NCI-H226 (cell line): ENCODE results near the gene SETD9.

Source experiments
- DNase-seq: peaks from one replicate; pipeline ENCODE4 v3.0.0-alpha.2; 2015

The SETD9 gene

DNA sequence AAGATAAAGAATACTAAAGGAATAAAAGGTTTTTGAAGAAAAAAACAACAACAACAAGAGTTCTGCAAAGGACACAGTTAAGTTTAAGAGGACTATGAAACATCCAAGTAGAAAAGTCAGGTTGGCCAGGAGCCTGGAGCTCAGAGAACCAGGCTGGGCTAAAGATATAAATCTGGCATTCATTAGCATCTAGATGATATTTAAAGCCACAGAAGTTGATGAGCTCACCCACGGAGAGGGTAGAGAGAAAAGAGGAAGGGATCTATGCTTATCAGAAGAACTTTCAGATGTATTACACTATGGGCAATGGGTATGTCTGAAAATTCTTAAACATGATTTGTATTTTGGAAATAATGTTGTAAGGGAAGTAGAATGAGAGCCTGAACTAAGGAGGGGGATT lies 32.6 kb downstream of the SETD9 start:
- no peak for DNase-seq

- no peak for DNase-seq
Measured at GRCh38 chr5:56947052-56947451, 37.7 kb downstream of the SETD9 start.

- DNase-seq, result peak; percentile 69
Measured at GRCh38 chr5:56950626-56951125, 41.3 kb downstream of the SETD9 start.

DNA sequence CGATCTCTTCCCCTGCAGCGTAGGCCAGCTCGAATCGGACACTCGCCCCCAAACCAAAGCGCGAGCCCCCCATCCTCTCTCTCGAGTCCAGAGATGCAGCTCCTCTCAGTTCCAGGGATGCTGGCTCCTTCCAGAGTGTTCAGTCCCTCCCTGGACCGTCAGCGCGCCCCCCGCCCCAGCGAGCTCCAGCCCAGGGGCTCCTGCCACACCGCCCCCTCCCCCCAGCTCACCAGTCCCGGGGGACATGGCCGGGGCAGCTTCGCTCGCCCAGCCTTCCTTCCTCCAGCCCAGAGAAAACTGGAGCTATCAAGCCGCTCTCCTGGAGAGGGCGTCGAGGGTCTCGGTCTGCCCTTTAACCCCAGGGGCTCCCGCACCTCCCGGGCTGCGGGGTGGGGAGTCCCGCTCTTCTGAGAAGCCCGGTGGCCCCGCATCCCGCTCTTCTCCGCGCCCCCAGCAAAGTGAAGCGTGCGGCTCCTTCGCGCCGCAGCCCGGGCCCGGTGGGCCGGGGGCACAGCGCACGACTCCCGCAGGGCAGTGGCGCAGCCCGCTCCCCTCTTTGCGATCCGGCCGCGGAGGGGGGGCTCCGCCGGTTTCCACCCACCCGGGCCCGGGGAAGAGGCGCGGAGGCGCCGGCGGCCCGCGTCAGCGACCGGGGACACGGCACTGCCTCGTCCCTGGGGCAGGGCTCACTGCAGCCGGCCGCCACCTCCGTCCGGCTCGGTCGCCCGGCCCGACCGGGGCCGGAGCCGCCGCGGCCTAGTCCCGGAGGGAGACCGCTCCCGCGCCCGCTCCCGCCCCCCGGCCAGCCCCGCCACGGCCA lies 41.9 kb downstream of the SETD9 start:
- peak; percentile 14 for DNase-seq

DNA sequence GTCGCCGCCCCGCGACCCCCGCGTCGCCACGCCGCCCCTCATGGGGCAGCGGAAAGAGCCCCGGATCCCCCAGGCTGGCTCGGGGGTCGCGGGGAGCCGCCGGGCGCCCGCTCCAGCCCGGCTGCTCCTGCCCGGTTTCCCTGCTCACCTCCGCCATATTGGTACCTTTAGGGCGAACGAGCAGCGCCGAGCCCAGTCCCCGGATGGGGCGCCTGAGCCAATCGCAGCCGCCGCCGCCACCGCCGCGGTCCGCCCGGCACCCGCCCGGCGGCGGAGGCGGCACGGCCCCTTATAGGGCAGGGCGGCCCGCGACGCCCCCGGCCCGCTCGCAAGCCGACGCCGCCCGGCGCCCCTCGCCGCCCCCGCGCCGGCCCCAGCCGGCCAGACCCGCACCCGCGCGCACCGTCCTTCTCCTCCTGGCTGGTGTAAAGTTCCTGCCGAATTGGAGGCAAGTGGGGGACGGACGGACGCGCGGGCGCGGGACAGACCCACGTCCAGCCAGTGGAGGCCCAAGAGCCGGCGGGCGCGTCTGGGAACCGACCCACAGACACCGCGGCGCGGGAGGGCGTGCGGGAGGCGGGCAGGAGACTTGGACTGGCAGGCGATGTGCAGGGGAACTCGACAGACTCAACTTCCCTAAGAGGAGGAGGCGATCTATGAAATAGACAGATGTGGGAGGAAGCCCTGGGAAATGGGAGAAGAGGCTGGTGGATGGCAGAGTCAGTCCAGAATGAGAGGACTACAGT lies 42.7 kb downstream of the SETD9 start, which contains the start of gene MIER3:
Gene MIER3 (minus strand): TSS at position 178 of the 746 bp plus-strand sequence. CDS start 21 bp downstream, at position 157.
- DNase-seq, result peak; percentile 73

DNA sequence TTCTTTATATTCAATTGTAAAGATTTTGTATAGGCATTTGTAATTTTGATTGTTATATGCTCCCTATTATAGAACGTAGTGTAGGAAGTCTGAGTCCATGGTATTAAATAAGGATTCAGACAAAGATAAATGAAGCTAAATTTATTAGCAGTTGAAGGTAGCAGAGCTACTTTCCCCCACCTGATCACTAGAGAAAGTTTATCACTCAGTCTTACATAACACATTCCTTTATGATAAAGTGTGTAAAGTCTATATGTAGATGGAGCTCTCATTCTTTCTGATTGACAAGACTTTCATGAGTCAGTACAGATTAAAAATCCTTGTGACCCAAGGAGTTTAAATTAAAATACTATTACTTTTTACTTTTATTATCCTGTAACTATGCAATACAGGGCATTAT lies 44.9 kb downstream of the SETD9 start:
- peak; percentile 18 for DNase-seq

- no peak for DNase-seq
Measured at GRCh38 chr5:56958595-56958994, 49.2 kb downstream of the SETD9 start.

GRCh38 chr5:56959326-56959725 lies 49.9 kb downstream of the SETD9 start:
- no peak for DNase-seq

DNA sequence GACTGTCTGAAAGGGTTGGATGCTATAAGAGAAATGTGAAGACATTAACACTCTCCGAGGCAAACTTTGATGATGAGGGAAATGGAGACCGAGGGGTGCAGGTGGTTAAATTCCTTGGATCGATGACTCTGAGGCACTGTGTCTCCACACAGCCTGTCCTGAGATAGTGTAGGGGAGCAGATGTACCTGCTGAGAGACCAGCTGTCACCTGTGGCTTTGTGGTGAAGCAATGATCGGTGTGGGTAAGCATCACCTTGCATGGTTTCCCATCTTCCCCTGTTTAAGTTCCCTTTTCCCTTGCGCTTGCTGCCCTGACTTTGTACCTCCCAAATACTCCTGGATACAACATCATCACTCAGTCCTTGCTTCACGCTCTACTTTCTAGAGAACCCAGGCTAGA lies 52.4 kb downstream of the SETD9 start:
- no peak for DNase-seq

- DNase-seq, result peak; percentile 22
Measured at GRCh38 chr5:56962286-56962685, 52.9 kb downstream of the SETD9 start.

DNA sequence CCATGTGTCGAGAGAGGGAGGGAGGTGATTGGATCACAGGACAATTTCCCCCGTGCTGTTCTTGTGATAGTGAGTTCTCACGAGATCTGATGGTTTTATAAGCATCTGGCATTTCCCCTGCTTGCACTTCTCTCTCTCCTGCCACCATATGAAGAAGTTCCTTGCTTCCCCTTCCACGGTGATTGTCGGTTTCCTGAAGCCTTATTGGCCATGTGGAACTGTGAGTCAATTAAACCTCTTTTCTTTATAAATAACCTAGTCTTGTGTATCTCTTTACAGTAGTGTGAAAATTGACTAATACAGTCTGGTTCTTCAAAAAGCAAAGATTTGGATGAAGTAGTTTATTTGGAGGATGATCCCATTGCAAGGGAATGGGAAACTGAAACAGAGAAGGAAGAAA lies 53.9 kb downstream of the SETD9 start:
- no peak for DNase-seq

- DNase-seq, result no peak
Measured at GRCh38 chr5:56964173-56964572, 54.8 kb downstream of the SETD9 start.
